Measurements from ENCODE around the gene GSTT2.
"Not testable (repeated sequence)": the region's sequence is repeated elsewhere in the genome, so short reads cannot be mapped to it uniquely, and the experiment has no call there.

DNA sequence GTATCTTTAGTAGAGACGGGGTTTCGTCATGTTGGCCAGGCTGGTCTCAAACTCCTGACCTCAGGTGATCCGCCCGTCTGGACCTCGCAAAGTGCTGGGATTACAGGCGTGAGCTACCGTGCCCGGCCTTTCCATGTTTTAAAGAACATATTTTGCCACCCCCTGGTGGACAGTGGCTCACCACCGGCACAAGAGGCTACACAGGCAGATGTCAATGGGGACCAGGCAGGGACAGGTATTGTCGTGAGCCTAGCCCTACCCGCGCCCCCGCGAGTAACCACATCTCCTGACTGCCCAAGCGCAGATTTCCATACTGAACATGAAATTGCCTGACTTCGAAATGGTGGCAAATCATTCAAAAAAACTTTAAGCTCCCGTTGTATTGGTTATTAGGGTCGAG is 13.8 kb upstream of the GSTT2 start:
- TF ChIP-seq, protein P1, sequence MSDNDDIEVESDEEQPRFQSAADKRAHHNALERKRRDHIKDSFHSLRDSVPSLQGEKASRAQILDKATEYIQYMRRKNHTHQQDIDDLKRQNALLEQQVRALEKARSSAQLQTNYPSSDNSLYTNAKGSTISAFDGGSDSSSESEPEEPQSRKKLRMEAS (IDR thresholded peaks at IDR 0.05): not testable (repeated sequence)
- TF ChIP-seq, protein P2, sequence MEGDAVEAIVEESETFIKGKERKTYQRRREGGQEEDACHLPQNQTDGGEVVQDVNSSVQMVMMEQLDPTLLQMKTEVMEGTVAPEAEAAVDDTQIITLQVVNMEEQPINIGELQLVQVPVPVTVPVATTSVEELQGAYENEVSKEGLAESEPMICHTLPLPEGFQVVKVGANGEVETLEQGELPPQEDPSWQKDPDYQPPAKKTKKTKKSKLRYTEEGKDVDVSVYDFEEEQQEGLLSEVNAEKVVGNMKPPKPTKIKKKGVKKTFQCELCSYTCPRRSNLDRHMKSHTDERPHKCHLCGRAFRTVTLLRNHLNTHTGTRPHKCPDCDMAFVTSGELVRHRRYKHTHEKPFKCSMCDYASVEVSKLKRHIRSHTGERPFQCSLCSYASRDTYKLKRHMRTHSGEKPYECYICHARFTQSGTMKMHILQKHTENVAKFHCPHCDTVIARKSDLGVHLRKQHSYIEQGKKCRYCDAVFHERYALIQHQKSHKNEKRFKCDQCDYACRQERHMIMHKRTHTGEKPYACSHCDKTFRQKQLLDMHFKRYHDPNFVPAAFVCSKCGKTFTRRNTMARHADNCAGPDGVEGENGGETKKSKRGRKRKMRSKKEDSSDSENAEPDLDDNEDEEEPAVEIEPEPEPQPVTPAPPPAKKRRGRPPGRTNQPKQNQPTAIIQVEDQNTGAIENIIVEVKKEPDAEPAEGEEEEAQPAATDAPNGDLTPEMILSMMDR (IDR thresholded peaks at IDR 0.05): not testable (repeated sequence)
- TF ChIP-seq POLR2A (IDR thresholded peaks at IDR 0.05; ENCODE audit: low read length); JUN (IDR thresholded peaks at IDR 0.05); FOSL2 (IDR thresholded peaks at IDR 0.05); FOSL2 (CRISPR knock-in tag; IDR thresholded peaks at IDR 0.05); RAD21 (conservative IDR thresholded peaks at IDR 0.05 in 1 of 2, IDR thresholded peaks at IDR 0.05 in 1 of 2); ZNF302 (CRISPR knock-in tag; IDR thresholded peaks at IDR 0.05); CBX2 (IDR thresholded peaks at IDR 0.05; ENCODE audit: borderline replicate concordance, low read depth); EP300 (IDR thresholded peaks at IDR 0.05); HOXA7 (CRISPR knock-in tag; IDR thresholded peaks at IDR 0.05); KDM1A (IDR thresholded peaks at IDR 0.05; ENCODE audit: low read depth); RFX5 (IDR thresholded peaks at IDR 0.05): not testable (repeated sequence)
- TF ChIP-seq, protein P3, sequence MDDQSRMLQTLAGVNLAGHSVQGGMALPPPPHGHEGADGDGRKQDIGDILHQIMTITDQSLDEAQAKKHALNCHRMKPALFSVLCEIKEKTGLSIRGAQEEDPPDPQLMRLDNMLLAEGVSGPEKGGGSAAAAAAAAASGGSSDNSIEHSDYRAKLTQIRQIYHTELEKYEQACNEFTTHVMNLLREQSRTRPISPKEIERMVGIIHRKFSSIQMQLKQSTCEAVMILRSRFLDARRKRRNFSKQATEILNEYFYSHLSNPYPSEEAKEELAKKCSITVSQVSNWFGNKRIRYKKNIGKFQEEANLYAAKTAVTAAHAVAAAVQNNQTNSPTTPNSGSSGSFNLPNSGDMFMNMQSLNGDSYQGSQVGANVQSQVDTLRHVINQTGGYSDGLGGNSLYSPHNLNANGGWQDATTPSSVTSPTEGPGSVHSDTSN (IDR thresholded peaks at IDR 0.05): not testable (repeated sequence)
